HL-60/S4 treated with retinoic acid at 250 ng/mL for 4 days and 3 days (cell line): ENCODE data around the gene SCFD2.

ENCODE experiments used
- in situ Hi-C: fragments of 300-500 bp; cut with MboI; formaldehyde crosslinking; loops from 2 replicates; pipeline ENCODE4 v1.7.0; 2022; ENCODE audit warnings: low sequenced_read_pairs

Gene SCFD2

DNA sequence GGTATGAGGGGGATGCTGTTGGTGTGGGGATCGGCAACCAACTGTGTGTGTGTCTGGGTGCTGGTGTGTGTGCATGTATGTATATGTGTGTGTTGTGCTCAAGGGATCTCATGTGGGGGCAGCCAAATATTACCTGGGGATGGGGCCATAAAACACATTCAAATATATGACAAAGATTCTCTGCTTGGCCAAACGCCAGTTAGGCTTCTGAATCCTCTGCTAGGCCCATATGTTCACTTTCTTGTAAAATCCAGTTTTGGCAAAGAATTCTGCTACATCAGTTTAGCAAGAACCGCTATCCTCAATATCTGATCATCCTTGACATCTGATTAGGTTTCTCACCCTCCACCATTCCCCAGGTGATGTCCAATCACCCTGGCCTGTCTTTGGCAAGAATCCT is 397.2 kb downstream of the SCFD2 start:
- in situ Hi-C loops: no loop called here

DNA sequence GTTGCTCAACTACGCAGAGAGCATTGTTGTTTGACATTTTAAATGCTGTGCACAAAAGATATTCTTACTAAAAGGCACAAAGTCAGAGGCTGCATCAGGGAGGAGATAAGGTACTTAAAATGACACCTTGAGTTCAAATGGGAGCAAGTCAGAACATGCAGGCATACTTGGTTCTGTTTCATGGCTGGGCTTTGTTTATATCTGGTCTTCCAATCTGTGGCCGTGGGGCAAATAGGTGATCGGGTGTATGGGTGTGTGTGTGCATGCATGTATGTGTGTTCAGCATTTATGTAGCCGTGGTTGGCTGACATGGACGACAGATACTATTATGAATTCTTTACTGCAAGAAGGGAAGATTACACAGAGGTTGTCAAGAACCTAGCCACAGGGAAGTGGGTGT is 397.6 kb downstream of the SCFD2 start:
- in situ Hi-C loops: no loop called here

DNA sequence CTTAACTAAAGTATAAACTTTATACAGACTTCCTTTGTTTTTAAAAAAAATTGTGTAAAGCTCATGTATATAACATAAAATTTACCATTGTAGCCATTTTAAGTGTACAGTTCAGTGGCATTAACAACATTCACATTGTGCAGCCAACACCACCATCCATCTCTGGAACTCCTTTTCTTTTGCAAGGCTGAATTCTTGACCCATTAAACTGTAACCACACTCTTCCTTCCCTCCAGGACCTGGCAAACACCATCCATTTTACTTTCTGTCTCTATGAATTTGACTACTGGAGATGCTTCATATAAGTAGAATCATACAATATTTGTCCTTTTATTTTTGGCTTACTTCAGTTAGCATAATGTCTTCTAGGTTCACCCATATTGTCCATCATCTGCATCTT is 399.1 kb downstream of the SCFD2 start:
- in situ Hi-C loops: no loop called here

DNA sequence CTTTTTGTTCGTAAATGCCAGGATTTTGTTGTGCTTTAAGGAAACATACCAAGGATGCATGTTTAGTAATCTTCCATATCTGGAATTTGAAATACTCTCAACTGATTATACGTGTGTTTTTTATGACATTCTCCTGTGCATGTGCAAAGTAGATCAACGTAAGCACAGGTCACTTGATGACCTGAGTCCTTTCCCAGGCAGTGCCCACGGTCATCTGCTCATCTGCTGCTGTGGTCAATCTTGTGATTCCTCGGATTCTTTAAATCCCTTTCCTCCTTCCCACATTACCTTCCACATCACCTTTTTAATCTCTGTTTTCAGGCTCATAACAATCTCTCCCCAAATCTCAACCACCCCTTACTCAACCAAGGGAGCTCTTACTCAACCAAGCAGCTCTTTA is 399.7 kb downstream of the SCFD2 start:
- in situ Hi-C loops: no loop called here

DNA sequence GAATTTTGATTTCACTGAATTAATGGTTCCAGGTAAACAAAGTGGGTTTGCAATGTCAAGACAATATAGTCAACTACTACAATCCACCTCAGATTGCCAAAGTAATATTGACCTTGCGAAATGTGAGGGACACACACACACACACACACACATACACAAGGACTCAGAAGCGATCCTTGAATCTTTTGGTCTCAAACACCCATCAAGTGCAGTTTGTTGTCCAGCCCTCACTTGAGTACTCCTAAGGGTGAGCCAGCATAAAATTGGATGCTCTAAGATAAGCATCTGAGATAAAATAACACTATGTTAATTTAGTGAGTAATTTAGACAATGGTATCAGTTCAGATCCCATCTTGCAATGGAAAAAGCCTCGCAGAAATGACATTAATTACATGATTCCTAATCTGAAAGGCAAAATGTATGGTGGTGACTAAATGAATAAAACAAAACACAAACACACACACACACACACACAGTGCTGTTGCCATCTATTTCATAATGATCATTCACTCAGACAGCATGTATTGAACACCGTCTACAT is 401.2 kb downstream of the SCFD2 start:
- in situ Hi-C loops: no loop called here

DNA sequence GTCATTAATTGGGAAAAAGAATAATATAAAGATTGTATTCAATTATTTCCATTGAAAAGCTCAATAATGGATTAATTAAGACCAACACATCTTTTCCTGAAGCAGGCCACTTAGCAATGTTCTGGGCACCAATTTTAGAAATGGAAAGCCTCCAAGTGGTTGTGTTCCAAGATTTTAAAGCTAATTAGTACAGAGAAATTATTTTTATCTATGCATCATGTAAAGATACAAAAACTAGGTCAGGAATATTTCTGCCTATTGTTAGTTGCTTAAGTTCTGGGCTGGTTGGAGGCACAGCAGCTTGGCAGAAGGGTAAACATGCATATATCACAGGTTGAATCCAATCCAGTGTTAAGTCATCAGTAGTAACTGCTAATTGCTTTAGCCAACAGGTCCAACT is 401.9 kb downstream of the SCFD2 start:
- in situ Hi-C loops: no loop called here

DNA sequence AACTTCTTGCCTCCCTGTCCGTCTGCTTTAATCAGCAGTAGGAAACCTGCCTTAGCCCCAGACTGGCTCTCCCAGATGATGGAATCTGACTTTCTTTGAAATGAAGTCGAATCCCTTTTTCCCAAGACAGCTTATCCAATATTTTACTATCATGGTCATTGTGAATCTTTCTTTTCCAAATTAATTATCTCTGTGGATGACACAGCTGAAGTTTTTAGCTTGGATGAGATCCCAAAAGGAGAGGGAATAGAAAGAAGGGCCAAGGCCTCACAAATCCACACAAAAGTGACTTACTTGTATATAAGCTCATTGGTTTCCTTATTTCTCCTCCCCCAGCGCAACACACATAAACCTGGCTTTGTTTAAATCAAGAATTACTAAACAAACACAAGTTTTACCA is 403.1 kb downstream of the SCFD2 start:
- in situ Hi-C loops: no loop called here

DNA sequence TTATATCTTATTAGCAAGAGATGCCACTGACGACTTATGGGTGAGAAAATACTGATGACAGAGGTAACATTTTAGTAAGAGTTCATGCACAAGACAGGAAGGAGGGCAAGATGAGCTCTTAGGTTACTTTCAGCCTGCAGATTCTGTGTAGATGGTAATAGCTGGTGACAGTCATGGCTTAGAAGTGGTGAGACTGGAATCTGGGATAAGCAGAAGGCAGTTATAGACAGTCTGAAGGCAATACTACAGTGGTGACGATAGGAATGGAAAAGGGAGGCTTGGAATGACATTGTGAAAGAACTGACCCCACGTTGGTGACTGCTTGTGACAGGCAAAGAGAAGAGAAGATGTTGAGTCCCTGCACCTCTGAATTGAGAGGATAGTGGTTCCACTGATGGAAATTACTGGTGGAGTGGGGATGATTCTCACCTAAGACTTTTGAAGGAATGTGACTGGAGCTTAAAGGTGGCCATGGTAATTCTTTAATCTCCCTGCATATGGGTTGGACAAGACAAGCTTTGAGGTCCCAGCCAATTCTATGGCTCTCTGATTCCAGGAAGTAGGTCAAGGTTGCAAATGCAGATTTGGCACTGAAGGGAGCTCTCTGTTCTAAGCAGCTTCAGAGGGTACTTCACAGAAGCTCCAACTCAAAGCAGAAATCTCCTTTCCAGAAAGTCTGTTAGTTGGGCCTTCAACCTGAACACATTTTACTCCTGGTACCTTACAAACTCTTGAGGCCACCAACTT is 404.0 kb downstream of the SCFD2 start:
- in situ Hi-C loops: no loop called here

DNA sequence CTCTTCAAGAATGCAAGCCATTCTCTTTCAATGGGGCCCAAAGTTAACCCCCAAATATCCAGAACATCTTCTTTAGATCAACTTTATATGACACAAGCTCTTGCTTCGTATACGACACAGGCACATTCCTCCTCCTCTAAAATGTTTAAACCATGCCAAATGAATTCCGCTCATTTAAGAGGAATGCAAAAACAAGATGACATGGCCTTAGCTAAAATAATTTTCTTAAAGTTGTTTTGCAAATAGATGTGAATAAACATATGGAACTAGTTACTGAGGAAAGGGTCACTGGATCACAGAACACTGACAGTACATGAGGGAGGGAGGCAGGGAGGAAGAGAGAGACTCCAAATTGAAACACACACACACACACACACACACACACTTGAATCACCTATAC is 406.3 kb downstream of the SCFD2 start:
- in situ Hi-C loops: no loop called here

DNA sequence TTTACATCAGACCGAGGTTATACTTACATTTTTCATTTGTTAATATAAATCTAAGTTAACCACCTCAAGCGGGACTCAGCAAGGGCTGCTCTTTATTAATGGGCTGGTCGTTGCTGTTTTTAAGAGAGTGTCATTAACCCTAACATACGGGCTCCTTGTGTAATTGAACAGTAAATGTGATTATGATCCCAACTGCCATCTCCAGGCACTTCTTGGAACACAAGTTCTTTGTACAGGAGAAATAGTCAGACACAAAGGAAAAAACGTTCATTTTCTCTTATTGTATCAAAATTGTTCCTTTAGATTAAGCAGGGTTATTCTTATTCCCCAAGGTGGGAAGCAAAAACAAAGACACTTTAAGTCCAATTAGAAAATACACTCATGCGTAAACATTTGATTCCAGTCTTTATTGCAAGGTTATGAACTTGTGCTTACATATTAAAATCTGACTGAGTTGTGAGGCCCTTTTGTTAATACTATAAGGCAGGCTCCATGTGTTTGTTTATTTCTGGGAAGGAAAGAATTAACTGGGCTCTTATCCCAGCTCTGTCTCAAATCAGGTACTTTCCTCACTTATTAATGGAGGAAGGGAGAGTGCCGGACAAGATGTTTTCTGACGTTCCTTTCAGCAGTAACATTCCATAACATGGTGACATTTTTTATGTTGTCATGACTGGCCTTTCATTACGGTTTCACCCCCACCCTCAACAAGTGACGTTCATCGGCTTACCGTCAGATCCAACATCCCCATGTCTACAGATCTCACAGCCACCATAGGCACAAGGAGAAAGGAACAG is 407.8 kb downstream of the SCFD2 start:
- in situ Hi-C loops: no loop called here

DNA sequence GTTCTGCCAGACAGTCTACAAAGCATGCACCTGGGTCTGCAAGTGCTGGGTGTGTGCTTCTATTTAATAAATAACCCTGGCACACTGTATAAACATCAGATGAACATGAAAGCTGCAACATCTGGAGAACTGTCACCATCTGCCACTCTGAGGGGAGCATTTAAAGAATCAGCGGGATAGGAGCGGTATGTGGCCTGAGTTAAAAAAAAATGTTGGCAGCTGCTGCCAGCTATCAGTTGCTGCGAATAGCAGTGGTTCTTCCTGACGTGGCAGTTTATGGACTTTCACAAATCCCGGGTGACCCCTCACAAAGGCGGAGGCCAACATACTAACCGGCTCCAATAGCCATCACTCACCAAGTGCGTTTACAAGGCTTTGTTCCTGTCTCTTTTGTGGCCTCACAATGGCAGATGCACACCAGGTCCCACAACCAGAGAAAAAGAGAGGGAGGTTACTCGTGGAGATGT is 408.6 kb downstream of the SCFD2 start:
- in situ Hi-C loops: no loop called here

DNA sequence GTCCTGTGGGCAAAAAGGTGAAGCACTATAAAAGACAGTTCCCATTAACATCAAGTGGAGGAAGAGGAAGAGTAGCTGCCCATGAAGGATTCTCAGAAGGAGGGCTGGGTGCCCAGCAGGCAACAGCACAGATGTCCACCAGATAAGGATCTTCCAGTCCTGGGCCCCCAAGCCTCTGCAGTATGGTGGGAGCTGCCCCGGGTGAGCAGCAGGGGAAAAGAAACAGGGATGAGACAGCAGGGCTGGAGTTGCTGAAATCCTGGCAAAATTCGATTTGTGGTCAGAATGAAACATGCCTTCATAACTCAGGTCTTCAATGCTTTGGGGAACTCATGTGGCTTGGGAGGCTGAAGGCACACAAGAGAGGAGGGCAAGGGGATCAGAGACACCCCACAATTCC is 409.2 kb downstream of the SCFD2 start:
- in situ Hi-C loops: no loop called here

DNA sequence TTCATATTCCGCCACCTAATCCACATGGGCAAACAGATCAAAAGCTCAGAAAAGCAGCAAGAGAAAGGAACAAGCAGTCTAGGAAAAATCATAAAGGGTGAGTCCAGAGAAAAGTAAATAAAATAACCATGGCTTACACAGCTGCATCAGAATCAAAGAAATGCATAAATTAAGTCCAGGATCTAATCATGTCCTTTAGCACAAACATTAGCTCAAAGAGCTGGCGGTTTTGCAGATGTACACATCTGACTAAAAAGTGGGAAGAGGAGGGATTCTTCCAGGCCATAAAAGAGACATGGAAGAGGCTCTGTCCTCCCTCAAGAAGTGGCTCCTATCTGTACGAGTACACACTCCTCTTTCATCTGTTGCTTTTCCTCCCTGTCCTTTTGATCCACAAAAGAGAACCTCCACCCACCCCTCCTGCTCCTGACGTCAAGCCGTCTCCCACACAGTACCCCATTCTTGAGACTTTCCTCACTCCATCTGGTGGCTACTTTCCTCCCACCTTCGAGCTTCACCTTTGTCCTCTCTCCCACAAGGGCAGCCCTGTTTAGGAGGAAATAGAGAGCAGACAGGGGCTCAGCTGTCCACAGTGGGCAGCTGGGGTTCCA is 411.2 kb downstream of the SCFD2 start:
- in situ Hi-C loops: no loop called here

DNA sequence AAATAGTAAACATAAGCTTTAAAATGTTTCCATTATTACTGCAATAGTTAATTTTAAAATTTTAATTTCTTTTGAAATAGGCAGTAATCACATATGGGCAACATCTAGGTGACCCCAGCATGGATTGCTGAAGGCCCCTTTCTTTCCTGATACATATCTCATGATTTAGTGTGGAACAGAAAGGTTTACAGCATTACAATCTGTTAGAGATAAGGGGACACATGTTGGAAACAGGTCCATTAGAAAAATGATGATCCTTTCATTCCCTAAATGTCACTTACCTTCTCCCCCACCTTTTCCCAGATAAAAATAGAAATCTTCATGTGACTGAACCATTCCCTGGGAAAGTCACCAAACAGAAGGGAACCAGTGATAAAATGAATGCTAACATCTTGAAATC is 413.3 kb downstream of the SCFD2 start:
- in situ Hi-C loops: no loop called here

DNA sequence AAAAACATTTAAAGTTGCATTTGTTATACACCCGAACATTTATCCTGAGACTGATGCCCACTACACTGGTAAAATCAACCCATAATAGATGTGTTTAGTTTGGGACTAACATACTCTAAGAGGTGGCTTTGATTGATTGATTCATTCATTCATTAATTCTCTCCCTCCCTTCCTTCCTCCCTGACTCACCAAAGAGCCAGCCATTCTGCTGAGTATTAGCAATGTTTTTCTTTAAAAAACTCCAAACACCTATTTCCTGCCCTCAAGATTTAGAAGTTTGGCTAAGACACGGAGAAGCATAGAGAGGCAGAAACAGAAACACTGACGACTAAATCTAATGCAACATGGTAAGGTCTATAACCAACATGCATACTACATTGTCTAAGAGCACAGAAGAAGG is 414.8 kb downstream of the SCFD2 start:
- in situ Hi-C loops: no loop called here

DNA sequence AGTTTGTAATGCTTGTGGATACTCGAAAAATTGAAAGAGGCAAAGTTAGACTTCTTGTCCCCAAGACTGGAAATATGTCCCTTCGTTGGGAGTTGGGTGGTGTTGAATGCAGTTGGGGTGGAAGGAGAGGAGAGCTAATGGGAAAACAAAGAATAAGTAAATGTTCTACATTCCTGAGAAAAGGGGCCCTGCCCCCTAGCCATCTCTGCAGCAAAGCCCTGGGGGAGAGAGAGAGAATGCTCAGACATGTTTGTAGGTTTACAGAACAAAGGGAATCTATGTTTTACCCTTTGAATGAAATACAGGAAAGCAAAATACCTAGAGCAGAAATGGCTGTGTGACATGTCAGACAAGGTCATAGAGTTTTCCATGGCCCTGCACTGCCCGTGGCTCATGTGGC is 415.6 kb downstream of the SCFD2 start:
- in situ Hi-C loops: no loop called here

DNA sequence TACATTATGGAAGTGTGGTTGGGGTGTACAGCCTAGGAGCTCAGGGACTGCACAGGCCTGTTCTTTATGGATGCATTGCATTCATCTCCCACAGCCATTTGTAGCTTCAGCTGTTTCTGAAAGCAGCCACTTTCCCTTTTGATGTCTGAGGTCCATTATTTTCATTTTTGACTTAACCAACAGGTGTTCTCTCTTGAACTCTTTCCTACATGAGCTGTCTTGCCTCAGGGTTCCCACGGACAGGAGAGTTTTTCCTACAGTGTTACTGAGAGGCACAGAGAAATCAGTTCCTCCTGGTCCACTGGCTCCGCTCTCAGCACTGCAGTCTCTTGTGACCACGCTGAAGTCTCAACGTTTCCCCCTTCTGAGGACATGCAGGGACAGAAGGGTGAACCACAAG is 416.5 kb downstream of the SCFD2 start:
- in situ Hi-C loops: no loop called here

DNA sequence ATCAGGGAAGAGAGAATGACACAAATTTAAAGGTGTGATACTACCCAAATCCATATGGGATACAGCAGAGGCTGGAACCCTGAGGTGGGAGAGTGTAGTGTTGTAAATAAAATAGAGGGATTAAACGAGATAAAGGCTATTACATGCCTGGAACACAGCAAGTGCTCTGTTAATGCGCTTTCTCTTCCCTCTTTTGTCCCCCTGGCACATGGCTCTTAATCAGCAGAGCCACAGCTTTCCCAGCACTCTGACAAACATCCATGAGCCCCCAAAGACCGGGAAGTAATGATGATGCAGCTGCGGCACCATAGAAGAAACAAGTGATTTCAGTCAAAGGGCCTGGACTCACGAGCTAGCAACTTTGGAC is 417.8 kb downstream of the SCFD2 start:
- in situ Hi-C loops: no loop called here

DNA sequence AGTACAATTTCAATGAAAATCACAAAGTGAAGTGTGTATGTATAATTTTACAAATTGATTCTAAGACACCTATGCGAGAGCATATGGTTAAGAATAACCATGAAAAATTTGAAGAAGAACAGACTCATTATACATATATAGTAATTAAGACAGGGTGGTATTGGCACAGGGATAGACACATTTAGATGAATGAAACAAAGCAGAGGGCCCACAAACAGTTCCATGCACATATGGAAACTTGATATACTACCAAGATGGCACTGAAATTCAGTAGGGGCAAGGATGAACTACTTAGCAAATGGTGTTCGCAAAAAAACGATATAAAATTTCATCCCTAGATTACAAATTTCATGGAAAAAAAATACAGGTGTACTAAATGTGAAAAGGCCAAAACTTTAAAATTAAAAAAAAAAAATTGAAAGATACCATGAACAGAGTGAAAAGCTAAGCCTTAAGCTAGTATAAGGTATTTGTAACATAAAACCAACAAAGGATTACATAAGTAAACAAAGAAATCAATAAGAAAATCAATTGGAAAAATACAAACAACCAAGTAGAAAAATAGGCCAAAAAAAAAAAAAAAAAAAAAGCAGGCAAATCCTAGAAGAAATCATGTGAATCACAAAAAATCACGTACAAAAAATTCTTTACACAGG is 418.3 kb downstream of the SCFD2 start:
- in situ Hi-C loops: no loop called here

DNA sequence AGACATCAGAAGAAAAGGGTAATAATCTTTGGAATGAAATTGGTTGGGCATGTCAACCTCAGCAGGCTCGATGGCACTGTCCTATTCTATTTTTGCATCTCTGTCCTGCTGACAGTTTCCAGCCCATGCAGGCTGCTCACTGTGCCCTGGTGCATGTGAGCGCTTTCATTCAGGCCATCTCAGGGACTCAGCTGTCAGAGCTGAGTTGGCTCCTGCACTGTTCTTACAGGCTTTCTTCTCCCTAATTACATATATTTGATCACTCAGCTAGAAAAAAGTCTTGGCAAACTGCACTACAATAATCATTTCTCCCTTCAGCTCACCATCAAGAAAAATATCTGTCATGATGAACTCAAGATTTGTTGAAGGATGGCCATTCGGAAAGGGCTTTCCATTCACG is 419.0 kb downstream of the SCFD2 start:
- in situ Hi-C loops: no loop called here

DNA sequence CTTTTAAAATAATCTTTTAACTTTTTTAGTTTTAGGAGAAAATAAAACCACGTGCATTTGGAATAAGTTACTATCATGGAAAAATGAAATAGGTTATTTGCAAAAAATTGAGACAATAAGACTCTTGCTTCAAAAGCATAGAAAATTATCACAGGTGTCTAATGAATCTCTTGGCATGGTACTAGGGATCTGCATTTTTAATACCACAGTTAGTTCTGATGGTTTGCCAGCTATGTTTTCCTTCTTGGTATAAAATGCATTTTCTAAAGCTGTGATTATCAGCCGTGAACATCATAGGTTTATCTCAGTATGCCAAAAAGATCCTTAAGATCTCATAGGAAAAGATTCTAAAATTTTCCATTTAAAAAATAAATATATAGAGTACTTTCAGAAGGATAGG is 419.9 kb downstream of the SCFD2 start:
- in situ Hi-C loops: no loop called here
